HG03378 (cell line): ENCODE data around the gene CIITA.
"Not testable (repeated sequence)": the region's sequence is repeated elsewhere in the genome, so short reads cannot be mapped to it uniquely, and the experiment has no call there.

Source experiments
- ATAC-seq: cut with Tn5 transposase; IDR thresholded peaks from one replicate; pipeline ENCODE4 v1.9.1; 2021; ENCODE audit warnings: mild to moderate bottlenecking, moderate library complexity; ENCODE audit not compliant: unreplicated experiment

CIITA gene

DNA sequence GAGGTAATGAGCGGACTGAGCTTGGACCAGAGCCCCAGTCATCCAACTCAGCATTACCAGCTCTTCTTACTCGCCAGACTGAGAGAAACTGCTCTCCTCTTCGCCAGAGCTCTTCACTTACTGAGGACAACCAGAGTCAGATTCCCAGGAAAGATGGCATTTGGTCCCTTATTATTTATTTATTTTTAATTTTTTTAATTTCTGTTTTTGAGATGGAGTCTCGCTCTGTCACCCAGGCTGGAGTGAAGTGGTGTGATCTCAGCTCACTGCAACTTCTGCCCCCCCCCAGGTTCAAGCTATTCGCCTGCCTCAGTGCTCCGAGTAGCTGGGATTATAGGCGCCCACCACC lies 42.0 kb downstream of the CIITA start:
- no peak for ATAC-seq

DNA sequence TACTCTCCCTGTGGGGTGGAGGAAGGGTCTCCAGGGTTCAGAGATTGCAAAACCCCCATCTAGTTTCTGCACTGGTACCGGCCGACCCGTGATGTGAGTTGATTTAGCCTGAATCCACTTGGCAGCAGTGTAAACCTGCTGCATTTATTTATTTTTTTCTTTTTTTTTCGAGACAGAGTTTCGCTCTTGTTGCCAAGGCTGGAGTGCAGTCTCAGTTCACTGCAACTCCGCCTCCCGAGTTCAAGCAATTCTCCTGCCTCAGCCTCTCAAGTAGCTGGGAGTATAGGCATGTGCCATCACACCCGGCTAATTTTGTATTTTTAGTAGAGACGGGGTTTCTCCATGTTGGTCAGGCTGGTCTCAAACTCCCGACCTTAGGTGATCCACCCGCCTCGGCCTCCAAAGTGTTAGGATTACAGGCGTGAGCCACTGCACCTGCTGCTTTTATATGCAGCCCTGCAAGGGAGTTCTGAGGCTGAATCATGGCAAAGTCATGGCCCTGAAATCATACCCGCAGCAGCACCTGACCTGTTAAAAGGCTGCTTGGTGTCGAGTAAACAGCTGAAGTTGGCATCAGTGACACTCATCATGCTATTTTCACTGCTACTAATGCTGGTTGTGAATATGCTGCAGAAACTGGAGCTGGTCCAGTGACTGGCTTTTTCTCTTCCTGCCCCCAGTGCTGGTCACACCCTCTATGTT lies 43.9 kb downstream of the CIITA start:
- ATAC-seq, result no peak

DNA sequence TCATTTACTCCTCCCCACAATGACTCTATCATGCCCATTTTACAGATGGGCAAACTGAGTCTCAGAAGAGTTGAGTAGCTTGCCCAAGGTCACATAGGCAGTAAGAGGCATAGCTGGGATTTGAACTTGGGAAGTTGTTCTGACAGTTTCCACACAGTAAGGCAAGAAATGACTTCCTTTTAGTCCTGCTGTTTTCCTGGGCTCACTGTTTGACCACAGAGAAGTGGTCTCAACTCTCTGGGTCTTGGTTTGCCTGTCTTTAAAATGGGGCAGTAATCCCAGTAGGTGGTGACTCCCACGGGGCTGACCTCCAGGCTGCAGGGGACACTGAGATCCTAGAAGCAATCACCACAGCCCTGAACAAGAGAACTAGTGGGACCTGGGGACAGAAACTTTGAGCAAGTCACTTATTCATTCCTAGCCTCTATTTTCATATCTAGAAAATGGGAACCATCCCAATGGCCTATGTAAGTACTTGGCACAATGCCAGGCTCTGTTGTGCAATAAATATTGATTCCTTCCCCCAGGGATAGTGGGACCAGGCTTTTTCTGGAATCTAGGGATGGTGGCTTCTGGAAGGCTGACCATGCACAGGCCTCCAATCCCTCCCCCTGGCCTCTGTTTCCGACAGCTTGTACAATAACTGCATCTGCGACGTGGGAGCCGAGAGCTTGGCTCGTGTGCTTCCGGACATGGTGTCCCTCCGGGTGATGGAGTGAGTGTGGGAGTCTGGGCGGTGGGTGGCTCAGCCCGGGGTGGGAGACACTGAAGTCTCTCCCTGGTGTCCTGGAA lies 44.7 kb downstream of the CIITA start:
- no peak for ATAC-seq

DNA sequence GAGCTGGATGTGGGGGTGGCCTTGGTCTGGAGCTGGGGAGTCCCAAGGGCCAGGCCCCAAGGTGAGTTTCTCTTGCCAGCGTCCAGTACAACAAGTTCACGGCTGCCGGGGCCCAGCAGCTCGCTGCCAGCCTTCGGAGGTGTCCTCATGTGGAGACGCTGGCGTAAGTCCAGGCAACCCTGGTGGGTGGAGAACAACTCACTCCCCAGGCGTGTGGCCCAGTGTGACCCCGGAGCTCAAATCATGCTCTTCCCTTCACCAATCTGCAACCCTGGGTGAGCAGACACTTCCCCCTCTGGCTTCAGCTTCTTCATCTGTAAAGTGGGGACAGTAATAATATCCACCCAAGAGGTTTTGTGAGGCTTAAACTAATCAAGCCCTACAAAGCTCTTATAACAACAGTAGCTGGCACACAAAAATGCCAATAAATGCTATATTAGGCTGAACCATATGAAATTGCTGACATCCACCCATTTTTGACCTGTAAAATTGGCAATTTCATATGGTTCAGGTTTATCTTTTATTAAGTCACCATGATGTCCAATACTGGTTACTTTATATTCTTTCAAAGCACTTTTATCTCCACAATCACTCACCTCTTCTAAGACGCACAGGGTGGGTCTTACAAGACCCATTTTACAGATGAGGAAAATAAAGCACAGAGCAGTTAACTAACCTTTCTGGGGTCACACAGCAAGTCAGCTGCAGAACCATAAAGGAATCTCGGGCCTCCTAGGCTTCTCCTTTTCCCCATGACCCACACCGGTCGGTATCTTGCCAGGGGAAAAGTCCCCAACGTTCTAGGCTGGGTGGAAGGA lies 45.5 kb downstream of the CIITA start:
- ATAC-seq, result no peak

DNA sequence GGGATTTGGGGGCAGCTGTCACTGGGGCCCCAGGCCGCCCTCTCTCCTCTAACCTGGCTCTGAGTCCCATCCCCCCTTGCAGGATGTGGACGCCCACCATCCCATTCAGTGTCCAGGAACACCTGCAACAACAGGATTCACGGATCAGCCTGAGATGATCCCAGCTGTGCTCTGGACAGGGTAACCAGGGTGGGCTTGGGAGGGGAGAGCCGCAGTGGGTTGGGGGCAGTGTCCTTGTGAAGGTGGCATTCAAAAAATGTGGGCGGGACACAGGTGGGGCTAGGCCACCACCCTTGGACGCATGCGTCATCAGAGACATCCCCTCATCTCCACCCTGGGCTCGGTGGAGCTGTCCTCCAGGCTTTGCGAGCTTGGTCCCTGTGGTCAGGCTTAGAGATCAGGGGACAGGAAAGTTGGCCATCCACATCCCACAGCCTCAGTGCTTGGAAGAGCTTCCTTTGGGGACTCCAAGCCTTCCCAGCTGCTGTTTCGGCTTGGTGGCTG lies 46.2 kb downstream of the CIITA start:
- ATAC-seq, result no peak

- ATAC-seq, result no peak
Measured at GRCh38 chr16:10923650-10924214, 46.7 kb downstream of the CIITA start.

GRCh38 chr16:10925285-10925684 lies 48.3 kb downstream of the CIITA start:
- ATAC-seq, result not testable (repeated sequence)

DNA sequence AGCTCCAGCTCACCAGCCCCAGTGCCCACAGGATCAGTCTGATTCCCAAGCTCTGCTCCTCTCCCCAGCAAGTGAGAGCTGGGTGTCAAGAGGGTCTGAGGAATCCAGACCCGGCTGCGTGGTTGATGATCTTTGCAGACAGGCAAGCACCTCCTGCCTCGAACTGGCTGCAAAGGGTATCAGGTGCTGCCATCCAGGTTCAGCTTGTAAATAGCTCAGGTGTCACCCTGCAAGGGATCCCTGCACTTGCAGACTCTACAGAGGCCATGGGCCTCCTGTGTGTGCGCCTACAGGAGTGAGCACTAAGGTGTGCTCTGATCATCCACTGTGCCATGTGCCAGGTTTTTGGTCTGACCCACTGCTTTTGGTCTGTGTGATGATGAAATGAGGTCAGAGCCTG lies 49.1 kb downstream of the CIITA start:
- no peak for ATAC-seq

- no peak for ATAC-seq
Measured at GRCh38 chr16:10926867-10927266, 49.9 kb downstream of the CIITA start.

- no peak for ATAC-seq
Measured at GRCh38 chr16:10927497-10928112, 50.6 kb downstream of the CIITA start.

GRCh38 chr16:10929097-10929496 lies 52.1 kb downstream of the CIITA start:
- ATAC-seq, result not testable (repeated sequence)

DNA sequence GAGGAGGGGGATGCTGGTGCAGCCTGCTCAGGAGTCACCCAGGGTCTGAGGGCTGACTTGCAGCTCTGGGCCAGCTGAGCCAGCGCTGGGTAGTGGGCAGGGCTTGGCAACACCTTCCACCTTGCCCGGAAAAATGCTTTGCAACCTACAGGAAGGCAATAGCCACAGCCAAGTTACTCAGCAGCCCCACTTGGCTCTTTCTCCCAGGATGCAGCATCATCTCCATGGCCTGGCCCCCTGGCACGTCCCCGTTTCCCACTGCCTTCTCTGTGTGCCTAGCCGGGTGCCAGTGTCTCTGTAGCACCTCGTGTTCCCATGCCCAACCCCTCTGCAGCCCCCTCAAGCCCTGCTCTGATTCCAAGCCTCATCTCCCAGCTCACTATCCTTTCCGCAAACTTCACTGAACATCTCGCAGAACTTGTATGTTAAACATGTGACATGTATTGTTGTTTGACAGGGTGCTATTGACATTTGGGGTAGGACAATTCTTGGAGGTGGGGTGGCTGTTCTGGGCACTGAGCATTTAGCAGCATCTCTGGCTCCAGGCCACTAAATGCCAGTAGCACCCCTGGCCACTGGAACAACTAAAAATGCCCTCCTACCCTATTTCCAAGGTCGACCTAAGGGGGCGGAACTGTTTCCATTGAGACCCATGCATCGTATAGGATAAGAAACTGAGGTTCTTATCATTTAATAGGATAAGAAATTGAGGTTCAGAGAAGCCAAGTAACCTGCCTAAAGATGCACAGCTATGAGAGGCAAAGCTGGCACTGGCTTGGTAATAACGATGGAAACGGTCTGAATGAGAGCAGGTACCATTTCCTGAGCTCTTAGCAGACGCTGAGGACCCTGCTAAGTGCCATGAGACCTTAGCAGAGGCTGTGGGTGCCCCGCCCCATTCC lies 53.1 kb downstream of the CIITA start:
- no peak for ATAC-seq

DNA sequence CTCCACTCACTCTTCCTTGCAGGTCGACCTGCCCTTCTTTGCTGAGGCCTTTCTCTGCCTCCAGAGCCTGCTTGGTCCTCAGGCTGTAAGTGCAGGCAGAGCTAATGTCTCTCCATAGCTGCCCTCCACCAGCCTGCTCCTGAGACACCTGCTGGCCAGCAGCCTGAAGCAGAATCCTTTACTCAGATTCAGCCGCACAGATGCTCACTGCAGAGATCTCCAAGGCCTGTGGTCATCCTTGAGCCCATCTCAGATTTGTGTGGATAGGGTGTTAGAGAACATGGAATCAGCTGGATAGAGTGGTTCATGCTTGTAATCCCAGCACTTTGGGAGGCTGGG lies 53.7 kb downstream of the CIITA start:
- ATAC-seq, result no peak

DNA sequence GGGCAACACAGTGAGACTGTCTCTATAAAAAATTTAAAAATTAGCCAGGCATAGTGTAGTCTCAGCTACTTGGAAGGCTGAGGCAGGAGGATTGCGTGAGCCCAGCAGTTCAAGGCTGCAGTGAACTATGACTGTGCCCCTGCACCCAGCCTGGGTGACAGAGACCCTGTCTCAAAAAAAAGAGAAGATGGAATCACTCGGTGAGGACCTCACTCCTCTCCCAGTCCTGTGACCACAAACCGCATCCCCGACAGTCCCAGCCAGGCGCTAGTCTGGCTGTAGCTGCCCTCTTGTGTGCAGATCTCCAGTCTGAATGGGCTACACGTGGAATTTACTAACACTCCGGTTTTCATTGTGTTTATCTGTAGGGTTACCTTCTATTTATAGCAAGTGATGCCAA lies 54.1 kb downstream of the CIITA start:
- no peak for ATAC-seq

DNA sequence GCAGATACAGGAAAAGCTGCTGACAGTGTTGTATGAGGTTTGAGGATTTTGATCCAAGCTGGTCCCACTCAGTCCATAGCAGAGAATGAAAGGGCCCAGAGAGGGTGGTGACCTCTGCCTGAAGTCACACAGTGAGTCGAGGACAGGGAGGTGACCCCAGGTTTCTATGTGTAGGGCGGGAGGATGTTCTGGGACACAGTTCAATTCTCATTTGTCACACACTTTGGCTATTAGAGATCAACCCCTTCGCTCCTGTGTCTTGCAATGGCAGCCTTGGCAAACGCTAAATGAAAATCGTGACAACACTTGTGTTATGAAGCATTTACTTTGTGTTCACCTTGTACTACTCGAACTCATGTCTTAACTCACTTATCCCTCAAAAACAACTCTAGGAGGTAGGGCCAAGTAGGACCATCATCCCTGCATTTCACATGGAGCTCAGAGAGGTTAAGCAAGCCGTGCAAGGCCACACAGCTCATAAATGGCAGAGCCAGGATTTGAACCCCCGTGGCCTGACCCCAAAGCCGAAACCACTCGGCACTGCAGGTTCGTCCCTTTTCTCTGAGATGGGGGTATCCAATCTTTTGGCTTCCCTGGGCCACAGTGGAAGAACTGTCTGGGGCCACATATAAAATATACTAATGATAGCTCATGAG lies 55.1 kb downstream of the CIITA start:
- ATAC-seq, result no peak

DNA sequence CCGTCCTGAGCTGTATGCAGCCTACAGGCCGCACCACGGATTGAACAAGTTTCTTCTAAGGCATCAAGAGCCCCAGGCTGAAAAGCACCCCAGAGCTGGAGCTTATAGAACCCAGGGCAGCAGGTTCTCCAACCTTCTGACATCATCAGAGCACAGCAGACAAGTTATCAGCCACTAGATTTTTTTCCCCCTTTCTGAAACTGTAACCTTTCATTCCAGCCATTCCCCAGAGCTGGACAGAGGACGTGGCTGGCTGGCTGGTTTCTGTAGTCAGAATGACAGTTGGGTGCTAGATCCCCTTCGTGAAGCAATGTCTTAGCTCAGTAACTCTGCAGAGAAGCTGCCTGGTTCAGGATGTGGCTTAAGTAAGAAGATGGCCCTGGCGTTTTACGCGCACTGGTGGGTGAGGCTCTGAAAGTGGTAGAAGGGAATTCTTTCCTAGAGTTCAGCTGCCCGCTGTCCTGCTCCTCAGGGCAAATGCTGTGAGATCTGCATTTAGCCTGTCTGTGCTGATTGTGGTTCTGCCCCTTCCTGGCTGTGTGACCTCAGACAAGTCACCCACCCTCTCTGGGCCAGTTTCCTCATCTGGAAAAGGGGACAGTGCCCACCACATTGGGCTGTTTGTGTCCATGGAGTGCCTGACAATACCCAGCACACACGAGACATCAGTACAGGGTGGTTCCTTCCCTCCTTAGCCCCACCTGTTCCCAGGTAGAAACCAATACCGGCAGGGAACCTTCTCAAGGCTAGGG lies 56.1 kb downstream of the CIITA start:
- no peak for ATAC-seq

- ATAC-seq, result no peak
Measured at GRCh38 chr16:10933865-10934264, 56.9 kb downstream of the CIITA start.

DNA sequence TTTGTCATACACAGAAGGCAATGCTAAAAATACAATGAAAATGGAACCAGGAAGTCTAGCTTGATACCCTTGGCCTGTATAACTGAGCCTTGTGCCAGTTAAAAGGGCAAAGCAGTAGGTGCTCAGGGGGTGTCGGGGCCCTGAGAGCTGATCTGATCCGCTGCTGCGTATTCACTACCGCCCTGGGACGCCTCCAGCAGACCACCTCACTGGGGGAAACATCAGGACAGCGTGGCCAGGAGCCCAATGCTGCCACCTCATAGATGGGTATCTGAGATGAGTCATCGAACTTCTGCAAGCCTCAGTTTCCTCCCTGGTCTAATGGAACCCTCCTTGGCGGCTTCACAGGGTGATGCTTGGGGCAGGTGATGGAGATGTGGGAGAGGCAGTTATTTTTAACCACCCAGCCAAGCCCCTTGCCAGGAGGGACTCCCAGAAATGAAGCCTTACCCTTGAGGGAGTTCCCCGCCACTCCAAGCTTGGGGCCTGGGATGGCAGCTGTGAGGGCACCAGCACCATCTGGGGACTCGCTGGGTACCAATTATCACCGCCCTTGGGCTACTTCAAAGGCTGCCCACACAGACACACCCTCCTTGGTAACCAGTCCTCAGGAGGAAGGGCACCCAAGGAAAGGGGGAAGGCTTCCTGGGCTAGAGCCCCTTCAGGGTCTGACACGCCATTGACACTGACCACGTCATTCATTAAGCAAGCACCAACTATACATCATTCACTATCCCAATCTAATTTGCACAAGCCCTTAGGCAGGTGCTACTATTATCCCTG lies 57.5 kb downstream of the CIITA start:
- no peak for ATAC-seq
